Measurements from ENCODE around the gene N4BP2.
"Not testable (repeated sequence)": the region's sequence is repeated elsewhere in the genome, so short reads cannot be mapped to it uniquely, and the experiment has no call there.

Gene N4BP2

GRCh38 chr4:40056716-40057585 is at the start of gene N4BP2:
TSS of gene N4BP2 (plus strand) at chr4:40056850. CDS start at chr4:40097341, 40,491 bp downstream.
- peak; percentile 68 for DNase-seq

- DNase-seq: no peak
Measured at GRCh38 chr4:40016007-40016406, 40.6 kb upstream of the N4BP2 start.

DNA sequence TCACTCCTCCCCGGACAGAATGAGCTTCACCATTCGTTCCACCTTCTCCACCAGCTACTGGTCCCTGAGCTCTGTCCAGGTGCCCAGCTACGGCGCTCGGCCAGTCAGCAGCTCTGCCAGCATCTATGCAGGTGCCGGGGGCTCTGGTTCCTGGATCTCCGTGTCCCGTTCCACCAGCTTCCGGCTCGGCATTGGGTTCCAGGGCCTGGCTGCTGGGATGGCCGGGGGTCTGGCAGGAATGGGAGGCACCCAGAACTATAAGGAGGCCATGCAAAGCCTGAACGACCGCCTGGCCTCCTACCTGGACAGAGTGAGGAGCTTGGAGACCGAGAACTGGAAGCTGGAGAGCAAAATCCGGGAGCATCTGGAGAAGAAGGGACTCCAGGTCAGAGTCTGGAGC is 36.4 kb upstream of the N4BP2 start:
- no peak for DNase-seq

- not testable (repeated sequence) for DNase-seq
Measured at GRCh38 chr4:40021116-40021515, 35.5 kb upstream of the N4BP2 start.

- not testable (repeated sequence) for DNase-seq
Measured at GRCh38 chr4:40024049-40024448, 32.6 kb upstream of the N4BP2 start.

- DNase-seq: no peak
Measured at GRCh38 chr4:40032785-40033184, 23.9 kb upstream of the N4BP2 start.

- DNase-seq: no peak
Measured at GRCh38 chr4:40033613-40034012, 23.0 kb upstream of the N4BP2 start.

GRCh38 chr4:40038977-40039376 is 17.7 kb upstream of the N4BP2 start:
- DNase-seq: peak; percentile 78

- DNase-seq: no peak
Measured at GRCh38 chr4:40040908-40041307, 15.7 kb upstream of the N4BP2 start.

GRCh38 chr4:40043786-40044185 is 12.9 kb upstream of the N4BP2 start:
- no peak for DNase-seq

- DNase-seq: peak; percentile 10
Measured at GRCh38 chr4:40046311-40046980, 10.2 kb upstream of the N4BP2 start.

- DNase-seq: no peak
Measured at GRCh38 chr4:40053161-40053560, 3.5 kb upstream of the N4BP2 start.

DNA sequence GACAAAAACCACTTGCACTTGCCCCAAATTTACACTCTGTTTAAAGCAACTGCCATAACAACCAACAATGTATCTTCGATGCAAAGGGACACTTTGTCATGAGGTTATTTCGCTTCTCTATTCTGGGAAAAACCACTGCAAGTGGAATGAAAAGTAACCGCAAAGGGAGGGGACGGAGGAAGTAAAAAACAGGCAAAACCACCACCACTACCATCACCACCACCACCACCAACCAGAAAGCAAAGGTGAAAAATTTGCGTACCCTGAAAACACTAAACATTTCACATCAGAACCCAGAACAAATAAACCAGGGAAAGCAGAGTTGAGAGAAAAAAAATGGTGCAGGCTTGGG is 1.2 kb upstream of the N4BP2 start:
- DNase-seq: no peak

- peak; percentile 80 for DNase-seq
Measured at GRCh38 chr4:40055863-40056715, 561 bp upstream of the N4BP2 start.

GRCh38 chr4:40057586-40058091 is 989 bp downstream of the N4BP2 start:
- peak; percentile 84 for DNase-seq

DNA sequence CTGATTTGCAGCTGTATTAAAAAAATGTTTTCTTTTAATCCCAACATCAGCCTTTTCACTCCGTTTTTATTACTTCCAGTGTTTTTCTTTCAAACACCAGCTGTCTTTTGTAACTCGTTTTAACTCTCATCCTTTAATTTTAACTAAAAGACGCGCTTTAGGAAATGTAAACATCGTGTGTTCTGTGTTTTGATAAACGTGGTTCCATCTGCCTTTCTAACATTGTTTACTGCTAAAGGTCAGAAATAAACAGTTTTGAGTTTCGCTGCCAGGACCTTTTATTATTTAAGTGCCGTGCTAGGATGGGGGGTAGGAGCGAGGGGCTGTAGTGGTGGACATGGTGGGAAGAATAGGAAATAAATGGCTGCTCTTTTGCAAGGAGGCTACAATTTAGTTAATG is 1.5 kb downstream of the N4BP2 start:
- DNase-seq: no peak

- DNase-seq: no peak
Measured at GRCh38 chr4:40058854-40059253, 2.2 kb downstream of the N4BP2 start.

DNA sequence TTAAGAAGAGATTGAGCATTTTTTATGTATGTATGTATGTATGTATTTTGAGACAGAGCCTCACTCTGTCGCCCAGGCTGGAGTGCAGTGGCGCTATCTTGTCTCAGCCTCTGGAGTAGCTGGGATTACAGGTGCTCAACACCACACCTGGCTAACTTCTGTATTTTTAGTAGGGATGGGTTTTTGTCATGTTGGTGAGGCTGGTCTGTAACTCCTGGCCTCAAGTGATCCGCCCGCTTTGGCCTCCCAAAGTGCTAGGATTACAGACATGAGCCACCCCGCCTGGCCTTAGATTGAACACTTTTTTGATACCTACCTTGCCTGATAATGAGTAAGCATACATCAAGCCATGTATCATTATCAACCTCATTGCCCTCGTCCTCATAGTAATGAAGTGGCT is 2.7 kb downstream of the N4BP2 start:
- DNase-seq: no peak

- DNase-seq: no peak
Measured at GRCh38 chr4:40065010-40065409, 8.4 kb downstream of the N4BP2 start.

DNA sequence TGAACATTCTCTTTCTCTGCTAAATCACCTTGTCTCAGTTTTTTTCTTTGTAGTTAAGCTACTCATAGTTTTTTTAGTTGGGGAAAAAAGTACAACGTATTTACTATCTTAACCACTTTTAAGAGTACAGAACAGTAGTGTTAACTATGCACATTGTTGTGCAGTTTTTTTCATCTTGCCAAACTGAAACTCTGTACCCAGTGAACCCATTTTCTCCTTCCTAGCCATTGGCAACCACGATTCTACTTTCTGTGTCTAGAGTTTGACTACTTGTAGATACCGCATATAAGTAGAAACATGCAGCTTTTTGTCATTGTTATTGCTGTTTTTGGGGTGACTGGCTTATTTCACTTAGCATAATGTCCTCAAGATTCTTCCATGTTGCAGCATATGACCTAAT is 10.0 kb downstream of the N4BP2 start:
- DNase-seq: no peak

DNA sequence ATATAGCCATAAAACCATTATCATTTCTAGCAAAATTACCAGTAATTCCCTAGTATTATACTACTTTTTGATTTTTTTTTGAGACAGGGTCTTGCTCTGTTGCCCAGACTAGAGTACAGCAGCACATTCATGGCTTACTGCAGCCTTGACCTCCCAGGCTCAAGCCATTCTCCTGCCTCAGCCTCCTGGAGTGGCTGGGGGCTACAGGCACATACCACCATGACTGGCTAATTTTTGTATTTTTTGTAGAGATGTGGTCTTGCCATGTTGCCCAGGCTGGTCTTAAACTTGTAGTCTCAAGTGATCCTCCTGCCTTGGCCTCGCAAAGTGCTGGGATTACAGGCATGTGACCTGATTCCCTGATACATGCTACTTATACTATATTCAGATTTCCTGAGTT is 13.7 kb downstream of the N4BP2 start:
- no peak for DNase-seq

DNA sequence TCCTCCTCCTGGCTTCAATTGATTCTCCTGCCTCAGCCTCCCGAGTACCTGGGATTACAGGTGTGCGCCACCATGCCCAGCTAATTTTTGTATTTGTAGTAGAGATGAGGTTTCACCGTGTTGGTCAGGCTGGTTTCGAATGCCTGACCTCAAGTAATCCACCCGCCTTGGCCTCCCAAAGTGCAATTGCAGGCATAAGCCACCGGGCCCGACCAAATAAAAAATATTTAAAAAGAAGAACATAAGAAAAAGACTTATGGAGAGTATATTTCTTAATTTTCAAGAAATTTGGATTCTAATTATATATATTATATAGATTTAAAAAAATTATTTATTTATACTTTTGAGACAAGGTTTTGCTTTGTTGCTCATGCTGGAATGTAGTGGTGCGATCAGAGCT is 29.8 kb downstream of the N4BP2 start:
- no peak for DNase-seq

DNA sequence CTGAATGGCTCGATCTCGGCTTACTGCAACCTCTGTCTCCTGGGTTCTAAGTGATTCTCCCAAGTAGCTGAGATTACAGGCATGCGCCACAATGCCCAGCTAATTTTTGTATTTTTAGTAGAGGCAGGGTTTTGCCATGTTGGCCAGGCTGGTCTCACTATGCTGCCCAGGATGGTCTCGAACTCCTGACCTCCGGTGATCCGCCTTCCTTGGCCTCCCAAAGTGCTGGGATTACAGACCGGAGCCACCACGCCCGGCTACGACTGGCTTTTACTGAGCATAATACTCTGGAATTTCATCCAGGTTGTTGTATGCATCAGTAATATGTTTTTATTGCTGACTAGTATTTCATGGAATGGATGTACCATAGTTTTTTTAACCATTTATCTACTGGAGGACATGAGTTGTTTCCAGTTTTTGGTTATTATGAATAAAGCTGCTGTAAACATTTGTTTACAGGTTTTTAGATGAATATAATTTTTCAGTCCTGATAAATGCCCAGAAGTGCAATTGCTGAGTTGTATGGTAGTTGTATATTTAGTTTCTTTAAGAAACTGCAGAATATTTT is 31.2 kb downstream of the N4BP2 start:
- DNase-seq: no peak
